Measurements from ENCODE around the gene PARVG.

GRCh38 chr22:44183287-44183588 is 2.5 kb downstream of the PARVG start:
- TF ChIP-seq POLR2A (IDR thresholded peaks at IDR 0.05; ENCODE audit: low read depth) (no peak), CTCF (IDR thresholded peaks at IDR 0.05) (no peak), EP300 (IDR thresholded peaks at IDR 0.05) (no peak)

Measured in esophagus muscularis mucosa (tissue), 4 donors.